HG03103 (cell line): ENCODE data around the gene ETF1.

ENCODE experiments used
- ATAC-seq: cut with Tn5 transposase; IDR thresholded peaks from one replicate; pipeline ENCODE4 v1.9.1; 2021; ENCODE audit warnings: low read depth; ENCODE audit not compliant: unreplicated experiment

ETF1 gene

DNA sequence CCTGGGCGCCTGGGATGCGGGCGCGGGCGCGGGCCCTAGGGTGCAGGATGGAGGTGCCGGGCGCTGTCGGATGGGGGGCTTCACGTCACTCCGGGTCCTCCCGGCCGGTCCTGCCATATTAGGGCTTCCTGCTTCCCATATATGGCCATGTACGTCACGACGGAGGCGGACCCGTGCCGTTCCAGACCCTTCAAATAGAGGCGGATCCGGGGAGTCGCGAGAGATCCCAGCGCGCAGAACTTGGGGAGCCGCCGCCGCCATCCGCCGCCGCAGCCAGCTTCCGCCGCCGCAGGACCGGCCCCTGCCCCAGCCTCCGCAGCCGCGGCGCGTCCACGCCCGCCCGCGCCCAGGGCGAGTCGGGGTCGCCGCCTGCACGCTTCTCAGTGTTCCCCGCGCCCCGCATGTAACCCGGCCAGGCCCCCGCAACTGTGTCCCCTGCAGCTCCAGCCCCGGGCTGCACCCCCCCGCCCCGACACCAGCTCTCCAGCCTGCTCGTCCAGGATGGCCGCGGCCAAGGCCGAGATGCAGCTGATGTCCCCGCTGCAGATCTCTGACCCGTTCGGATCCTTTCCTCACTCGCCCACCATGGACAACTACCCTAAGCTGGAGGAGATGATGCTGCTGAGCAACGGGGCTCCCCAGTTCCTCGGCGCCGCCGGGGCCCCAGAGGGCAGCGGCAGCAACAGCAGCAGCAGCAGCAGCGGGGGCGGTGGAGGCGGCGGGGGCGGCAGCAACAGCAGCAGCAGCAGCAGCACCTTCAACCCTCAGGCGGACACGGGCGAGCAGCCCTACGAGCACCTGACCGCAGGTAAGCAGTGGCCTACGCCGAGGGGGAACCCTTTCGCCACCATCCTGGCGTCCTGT is 77.5 kb downstream of the ETF1 start, which contains the start of gene EGR1:
Gene EGR1 (plus strand): TSS at position 219 of the 864 bp plus-strand sequence. CDS start 283 bp downstream, at position 502.
- ATAC-seq: peak; percentile 48

DNA sequence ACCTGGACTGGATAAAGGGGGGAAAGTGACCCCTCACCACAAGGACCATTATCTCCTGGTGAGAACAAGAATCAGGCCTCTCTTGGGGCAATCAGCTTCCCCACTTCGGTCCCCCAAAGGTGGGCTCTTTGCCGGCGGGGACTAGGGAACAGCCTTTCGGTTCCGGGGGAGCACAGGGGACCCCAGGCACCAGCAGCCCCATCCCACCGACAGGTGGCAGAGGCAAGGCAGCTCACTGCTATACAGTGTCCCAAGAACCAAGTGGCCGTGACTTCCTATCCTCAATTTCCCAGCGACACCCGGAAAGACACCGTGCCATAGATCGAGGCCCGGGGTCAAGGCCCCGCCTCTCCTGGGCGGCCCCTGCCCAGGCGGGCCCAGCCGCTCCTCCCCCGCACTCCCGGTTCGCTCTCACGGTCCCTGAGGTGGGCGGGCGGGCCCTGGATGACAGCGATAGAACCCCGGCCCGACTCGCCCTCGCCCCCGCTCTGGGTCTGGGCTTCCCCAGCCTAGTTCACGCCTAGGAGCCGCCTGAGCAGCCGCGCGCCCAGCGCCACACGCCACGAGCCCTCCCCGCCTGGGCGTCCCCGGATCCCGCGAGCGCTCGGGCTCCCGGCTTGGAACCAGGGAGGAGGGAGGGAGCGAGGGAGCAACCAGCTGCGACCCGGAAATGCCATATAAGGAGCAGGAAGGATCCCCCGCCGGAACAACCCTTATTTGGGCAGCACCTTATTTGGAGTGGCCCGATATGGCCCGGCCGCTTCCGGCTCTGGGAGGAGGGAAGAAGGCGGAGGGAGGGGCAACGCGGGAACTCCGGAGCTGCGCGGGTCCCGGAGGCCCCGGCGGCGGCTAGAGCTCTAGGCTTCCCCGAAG is 78.4 kb downstream of the ETF1 start:
- peak; percentile 65 for ATAC-seq

- ATAC-seq: peak; percentile 51
Observed at GRCh38 chr5:138464008-138464387, 79.0 kb downstream of the ETF1 start.

GRCh38 chr5:138463419-138464007 is 79.5 kb downstream of the ETF1 start:
- no peak for ATAC-seq

DNA sequence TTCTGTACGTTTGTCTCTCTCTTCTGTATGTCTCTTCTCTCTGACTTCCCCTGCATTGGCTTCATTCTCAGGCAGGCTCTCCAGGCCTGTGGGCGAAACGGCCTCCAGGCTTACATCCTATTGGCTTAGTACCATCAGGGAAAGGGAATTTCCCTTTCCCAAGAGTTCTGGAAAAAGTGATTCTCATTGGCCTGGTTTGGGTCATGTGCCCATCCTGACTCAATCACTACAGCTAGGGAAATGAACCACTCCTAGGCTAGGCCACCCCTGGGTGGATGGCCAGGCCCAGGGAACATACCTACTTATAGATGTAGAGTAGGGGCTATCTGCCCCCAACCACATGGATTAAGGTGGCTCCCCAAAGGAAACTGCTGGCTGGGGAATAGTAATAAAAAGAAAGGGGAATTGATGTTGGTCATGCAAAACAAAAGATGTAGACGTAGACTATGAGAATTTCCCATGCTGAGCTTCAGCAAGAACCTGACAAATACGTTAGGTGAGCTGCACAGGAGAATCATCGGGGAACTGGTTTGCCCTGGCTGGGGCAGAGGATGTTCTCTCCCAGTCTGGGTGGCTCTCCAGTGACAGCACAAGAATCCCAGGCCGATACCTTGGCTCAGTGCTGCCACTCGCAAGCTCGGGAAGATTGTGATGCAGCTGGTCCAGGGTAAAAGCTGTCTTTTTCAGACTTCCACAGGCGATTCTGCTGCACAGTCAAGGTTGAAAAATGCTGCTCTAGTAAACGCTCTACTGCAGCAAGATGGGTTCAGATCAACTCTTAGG is 81.5 kb downstream of the ETF1 start:
- no peak for ATAC-seq

DNA sequence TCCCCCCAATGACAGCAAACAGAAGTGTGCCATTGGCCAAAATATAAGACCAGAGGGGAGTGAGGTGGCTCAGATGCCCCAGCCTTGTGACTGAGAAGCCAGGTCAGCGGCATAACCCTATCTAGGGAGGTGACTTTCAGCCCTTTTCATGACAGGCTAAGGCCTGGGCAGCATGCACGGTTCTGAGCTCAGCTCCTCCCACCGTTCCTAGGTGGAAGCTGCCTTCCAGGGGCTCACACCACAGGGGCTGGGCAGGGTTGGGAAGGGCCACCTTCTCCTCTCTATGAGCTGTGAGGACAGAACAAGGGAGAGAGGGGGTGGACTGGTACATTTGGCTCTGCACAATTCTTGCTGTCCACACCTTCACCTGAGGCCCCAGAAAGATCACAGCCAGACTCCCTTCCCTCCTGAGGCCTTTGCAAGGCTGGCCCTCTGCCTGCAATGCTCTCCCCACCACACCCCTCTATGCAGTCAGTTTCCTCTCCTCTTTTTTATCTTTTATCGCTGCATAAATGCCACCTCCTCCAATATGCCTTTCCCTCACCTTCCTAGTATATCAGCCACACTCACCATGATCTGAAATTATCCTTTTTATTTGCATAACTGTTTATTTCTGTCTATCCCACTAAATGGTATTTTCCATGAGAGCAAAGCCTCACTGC is 82.9 kb downstream of the ETF1 start:
- ATAC-seq: no peak

GRCh38 chr5:138459311-138459933 is 83.6 kb downstream of the ETF1 start:
- no peak for ATAC-seq

DNA sequence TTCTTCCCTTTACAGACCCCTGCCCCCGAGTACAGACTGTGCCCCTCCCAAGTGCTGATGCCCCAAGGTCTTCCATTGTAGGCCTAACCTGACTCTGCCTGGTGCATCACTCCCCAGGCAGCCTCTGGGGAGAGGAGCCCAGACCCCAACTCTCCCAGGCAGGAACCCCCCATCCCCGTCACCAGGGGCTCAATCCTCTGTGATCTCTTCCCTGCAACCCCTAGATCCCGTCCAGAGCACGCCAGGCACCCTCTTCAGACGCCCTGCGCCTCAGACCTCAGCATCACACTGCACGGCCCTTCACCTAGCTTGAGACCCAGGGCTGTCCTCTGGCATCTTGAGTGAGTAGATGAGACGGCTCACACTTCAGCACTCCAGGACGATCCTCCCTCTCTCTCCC is 84.2 kb downstream of the ETF1 start:
- ATAC-seq: no peak

DNA sequence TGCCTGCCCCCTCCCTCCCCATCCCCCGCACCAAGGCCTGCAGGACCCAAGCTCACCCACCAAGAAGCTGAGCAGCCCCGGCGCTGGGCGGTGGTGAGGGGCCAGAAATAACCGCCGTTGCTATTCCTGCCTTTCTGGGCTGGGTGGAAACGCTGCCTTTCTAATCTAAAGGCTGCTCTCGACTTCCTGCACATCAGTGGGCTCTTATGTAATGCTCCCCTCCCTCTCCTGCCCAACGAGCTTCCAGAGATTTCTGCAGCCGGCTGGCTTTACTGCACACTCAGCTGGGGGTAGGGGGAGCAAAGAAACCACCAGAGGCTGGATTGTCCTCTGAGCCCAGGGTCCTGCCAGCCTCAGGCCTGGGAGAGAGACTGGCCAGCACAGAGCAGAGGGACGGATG is 84.7 kb downstream of the ETF1 start:
- ATAC-seq: no peak

DNA sequence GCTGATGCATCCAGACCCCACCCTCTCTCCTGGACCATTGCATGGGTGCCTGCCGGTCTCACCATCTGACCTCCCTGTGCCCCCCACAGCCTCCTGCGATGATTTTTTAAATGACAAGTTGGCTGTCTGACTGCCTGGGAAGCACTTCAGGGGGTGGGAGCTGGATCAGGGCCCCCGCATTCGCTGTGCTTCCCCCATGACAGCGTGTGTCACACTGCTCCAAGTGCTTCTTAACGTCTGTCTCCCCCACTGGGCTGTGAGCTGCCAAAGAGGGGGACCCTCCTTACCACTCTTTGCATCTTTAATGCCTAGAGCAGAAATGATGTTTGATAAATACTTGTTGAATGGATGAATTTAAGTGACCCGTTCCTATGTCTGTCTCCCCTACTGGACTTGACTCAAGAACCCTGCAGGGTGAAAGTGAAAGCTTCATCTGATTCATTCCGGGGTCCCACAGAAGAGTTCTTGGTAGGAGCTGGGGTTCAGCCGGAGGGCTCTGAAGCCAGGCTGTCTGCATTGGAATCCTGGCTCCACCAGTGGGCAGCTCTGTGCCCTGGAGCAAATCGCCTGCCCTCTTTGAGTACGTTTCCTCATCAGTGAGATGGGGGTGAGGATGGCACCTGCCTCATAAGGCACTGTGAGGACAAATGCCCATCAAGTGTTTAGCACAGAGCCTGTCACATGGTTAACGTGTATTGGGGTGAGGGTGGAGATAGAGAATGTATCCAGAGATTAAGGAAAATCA is 85.3 kb downstream of the ETF1 start:
- no peak for ATAC-seq
